VCaP (cell line): Measurements from ENCODE around the gene LCE2D.

Experiments
- H3K27ac ChIP-seq: fragments of 450-650 bp; 2 replicates; pipeline ENCODE4 v1.5.1; 2017
- CTCF ChIP-seq: fragments of 450-650 bp; conservative IDR thresholded peaks from 2 replicates; pipeline ENCODE4 v1.5.1; 2017; ENCODE audit warnings: mild to moderate bottlenecking, moderate library complexity

The LCE2D gene

GRCh38 chr1:152699746-152700145, 36.6 kb downstream of the LCE2D start:
- no peak for TF ChIP-seq CTCF
- H3K27ac ChIP-seq = no peak overlapping the region

GRCh38 chr1:152707860-152708259, 44.7 kb downstream of the LCE2D start, which contains the start of gene LCE4A:
TSS of gene LCE4A (plus strand) at chr1:152708160. CDS start at chr1:152709076, 916 bp downstream.
- no peak within 1 kb of the TSS for H3K27ac ChIP-seq
- no peak for TF ChIP-seq CTCF
